Renal cortex interstitium (tissue), 11 donors: Measurements from ENCODE around the gene SYT2. TPM values are rescaled to one million over a fixed set of nuclear protein-coding genes. Genes with fewer than 3 reads are reported as not detected.

Source experiments
- DNase-seq, 11 donors: peaks; one replicate each; pipeline ENCODE4 v3.0.0-alpha.2; 2013; ENCODE audit warnings: low read depth in 9 of 11, low spot score in 4 of 11; ENCODE audit errors: extremely low read depth in 1 of 11
- polyA plus RNA-seq, 3 donors: library from polyadenylated mRNA; unstranded; fragments of 120-200 nt; gene quantifications; one replicate each; pipeline ENCODE4 v1.2.1, GENCODE V29; 2013; ENCODE audit not compliant: insufficient read length in 3 of 3

The SYT2 gene
- polyA plus RNA-seq, 3 donors, result 1.5 to 3.5 (median 2.9) TPM

DNA sequence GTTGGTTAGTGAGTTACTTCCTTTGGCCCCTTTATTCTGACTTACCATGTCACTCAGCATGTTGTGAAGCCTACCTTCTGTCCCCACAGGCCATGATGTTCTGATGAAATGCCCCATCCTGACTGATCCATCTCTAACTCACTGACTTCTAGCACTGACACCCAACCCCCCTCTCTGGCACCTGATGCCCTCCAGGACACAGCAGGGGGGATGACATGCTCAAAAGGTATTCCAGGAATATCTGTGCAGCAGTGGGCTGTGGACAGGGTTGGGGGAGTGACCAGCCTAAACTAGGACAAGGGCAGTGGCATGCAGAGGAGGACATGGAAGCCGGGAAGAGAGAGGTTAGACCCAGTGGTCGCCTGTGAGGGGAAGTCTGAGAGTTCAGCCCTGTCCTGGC, 25.5 kb downstream of the SYT2 start:
- no peak for DNase-seq

GRCh38 chr1:202683029-202683428, 27.2 kb downstream of the SYT2 start:
- no peak for DNase-seq

DNA sequence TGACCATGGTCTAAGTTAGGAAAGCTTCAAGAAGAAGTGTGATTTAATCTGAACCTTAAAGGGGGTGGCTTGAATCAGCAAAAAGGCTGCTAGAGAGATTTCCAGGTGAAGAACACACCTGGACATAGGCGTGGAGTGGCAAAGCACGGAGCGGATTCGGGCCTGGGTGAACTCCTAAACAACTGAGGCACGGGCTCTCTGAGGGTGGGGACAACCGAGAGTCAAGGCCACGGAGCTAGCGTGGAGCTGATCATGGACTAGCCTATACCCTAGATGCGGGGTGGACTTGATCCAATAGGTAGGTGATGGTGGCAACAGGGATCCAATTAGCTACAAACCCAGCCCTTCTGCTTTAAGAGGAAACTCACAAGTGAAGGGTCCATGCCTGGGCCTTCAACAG, 27.8 kb downstream of the SYT2 start:
- no peak for DNase-seq

DNA sequence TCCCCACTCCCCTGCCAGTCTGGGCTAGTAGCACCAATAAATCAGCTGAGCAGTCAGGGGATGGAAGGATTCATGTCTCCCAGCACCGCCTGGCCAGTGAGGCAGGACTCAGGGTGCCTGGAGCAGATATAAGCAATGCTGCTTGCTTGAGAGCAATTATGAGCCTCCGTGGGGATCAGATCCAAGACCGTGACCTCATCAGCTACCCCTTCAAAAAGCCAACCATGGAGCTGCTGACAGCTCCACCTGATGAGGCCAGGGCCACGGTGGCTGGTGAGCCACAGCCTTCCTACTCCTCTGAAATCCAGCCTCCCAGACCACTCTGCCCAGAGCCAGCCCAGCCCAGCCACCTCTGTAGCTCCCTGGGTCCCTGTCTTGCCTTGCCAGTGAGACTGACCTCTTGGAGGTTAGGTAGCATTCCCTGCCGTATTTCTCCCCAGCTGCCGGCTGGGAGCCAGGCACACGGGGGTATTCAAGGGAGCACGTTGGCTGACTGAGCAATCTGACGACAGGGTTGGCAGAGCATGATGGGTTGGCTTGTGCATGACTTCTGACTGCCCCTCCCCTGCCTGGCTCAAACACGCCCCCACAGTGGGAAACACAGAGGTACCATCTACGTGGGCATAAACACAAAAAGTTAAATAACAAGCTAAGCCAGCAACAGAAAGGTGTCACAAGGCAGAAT, 28.4 kb downstream of the SYT2 start:
- DNase-seq, result no peak

DNA sequence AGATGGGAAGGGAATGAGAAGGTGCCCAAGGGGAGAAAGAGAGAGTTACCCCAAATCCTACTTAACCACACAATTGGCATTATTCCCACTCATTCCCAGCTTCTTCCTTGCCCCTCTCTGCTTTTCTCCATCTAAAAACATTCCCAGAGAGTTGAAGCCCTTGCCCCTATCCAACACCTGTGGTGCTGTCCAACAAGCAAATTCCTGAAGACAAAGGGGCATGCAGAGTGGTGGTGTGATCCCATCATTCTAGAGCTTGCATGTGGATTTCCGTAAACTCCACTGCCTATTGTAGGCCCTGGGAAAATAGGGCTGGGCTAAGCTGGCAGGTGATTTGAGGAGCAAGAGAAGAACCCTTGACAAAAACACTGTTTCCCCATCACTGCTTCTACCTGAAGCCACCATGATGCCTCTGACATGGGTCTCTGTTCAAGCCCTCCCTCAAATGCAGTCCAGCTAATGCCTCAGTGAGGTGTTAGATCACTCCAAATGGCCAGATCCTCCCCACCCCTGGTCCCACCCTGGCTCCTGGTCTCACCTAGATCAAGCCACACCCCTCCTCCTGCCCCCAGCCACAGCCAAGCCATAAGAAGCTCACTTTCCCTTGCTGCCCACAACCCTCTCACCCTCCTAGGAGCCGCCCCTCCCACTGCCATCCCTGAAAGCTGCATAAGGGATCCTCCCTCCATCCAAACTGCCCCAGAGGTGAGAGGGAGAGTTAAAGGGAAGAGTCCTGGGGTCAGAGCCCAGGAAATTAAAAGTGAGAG, 29.5 kb downstream of the SYT2 start:
- DNase-seq, result peak in 5 of 11 donors; percentile 18 to 34 (median 27)

DNA sequence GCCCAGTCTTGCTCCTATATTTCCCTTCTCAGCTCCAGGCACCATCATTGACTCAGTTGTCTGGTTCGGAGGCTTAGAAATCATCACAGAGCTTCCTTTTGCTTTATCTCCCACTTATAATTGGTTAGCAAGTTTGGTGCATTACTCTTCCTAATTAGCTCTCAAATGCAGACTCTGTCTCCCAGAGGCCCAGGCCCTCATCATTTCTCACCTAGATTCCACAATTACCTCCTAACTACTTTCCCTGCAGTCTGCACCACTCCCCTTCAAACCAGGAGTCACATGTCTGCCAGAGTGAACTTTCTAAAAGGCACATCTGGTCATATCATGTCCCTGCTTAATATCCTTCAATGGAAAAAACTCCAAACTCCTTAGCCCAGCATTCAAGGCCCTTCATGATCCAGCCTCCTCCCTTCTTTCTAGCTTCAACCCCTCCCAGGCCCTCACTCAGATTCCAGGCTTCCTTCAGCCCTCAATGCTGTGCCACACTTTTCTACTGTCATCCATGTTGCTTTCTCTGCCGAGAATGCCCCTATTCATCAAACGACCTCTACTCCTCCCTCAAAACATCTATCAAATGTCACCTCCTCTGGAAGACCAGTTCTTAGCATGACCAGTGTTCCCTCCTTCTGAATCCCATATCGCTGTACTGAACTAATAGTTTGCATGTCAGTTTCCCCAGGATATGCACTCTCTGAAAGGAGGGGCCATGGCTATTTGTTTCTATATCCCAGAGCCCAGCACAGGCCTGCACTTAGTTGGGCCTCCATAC, 30.7 kb downstream of the SYT2 start:
- no peak for DNase-seq

GRCh38 chr1:202677433-202677832, 32.8 kb downstream of the SYT2 start:
- DNase-seq, result no peak

- DNase-seq, result no peak
These were observed 36.7 kb downstream of the SYT2 start for GRCh38 chr1:202673531-202673930.

DNA sequence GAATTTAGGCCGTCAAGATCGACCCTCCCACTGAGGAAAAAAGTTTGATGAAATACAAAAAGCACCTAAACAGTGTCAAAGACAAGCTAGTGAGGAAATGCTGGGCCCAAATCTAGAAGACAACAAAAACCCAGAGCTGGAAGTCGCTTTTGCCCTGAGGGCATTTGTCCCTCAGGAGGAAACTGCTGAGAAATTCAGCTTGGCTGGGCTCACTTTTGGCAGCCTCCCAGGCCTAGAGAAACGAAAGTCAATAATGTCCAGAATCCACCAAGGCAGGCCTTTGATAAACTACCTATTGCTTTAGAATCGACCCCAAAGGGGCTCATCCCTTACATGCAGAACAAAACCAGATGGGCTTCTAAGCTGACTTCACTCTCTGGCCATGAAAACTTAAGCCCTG, 38.9 kb downstream of the SYT2 start:
- DNase-seq, result no peak

DNA sequence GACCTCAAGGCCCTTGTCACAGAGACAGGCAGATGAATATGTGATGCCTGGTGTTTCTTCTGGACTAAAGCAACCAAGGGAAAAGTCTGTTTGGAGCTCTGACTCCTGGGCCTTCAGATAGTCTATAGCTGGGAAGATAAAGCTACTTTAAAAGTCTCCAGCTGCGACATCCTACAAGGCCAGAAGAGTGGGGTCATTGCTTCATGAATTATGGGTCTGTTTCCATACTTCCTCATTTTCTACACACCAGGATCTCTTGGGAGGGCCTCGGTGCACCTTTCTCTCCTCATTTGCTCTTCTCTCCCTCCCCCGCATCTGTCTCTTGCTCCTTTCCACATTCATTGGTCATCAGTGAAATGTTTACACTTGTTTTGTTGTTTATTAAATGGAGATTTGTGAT, 44.8 kb downstream of the SYT2 start:
- DNase-seq, result no peak

DNA sequence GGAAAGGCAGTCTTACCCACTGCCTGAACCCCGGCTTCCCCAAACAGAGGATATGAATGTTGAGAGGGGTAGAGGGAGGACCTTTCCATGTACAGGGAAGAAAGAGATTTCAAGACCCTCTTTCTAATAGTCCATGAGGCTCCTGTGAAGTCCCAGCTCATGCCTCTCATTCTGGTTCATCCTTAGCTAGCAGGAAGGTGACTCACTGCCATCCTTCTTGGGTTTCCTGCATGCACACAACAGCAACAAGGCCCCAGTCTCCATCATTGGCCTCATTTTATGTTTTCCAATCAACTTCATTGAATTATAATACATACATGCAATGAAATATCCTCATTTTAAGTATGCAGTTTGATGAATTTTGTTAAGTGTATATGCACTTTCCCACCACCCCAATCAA, 46.2 kb downstream of the SYT2 start:
- DNase-seq, result no peak

DNA sequence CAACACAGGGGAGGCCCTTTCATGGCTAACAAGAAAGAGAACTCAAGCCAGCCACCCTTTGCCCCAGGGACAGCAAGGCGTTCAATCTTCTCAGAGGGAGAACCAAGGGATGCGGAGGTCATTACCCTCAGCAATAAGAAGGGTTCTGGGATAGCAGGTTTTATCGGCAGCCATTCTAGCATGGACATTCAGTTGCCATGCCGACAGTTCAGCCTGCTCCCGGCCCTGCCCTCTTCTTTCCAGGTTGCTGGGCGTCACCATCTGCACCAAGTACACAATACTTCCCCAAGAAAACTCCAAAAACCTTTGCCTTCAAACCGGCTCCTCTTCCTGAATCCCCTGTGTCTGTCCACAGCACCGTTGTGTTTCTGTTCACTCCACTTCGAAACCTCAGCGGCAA, 47.1 kb downstream of the SYT2 start:
- no peak for DNase-seq

GRCh38 chr1:202662081-202662480, 48.2 kb downstream of the SYT2 start:
- DNase-seq, result no peak

- no peak for DNase-seq
These were observed 49.0 kb downstream of the SYT2 start for GRCh38 chr1:202661136-202661845.

DNA sequence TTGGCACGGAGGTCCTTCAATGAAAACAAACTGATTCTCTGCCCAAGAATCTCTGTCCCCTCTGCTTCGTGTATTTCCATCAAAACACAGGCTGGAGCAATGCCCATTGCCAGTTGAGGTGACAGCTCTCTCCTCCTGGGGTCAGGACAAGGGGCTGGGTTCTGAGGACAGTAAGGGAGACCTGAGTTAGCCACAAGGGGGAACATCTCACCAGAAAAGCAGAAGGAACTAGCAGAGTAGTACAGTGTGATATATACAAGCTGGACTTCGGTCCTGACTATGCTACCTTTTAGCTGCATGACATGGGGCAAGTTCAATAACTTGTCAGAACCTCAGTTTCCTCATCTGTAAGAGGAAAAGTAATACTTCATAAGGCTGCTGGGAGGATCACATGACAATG, 50.3 kb downstream of the SYT2 start:
- no peak for DNase-seq

GRCh38 chr1:202659541-202659940, 50.7 kb downstream of the SYT2 start:
- DNase-seq, result no peak

DNA sequence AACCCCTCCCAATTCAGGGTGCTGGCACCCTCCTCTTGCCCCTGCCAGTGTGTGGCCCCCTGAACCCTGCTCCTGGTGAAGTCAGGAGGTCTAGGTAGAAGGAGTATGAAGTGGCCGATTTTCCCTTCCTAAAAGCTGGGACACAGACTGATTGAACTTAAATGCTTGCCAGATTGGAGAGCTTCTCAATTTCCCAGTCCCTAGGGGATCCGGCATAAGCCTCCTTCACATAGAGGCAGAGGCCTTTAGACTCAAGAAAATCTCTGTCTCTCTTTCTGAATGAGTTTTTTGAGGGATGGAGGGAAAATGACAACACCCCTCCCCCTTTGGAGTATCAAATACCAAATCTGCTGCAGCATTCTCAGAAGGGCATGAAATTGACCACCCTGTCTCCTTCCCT, 51.5 kb downstream of the SYT2 start:
- DNase-seq, result no peak

DNA sequence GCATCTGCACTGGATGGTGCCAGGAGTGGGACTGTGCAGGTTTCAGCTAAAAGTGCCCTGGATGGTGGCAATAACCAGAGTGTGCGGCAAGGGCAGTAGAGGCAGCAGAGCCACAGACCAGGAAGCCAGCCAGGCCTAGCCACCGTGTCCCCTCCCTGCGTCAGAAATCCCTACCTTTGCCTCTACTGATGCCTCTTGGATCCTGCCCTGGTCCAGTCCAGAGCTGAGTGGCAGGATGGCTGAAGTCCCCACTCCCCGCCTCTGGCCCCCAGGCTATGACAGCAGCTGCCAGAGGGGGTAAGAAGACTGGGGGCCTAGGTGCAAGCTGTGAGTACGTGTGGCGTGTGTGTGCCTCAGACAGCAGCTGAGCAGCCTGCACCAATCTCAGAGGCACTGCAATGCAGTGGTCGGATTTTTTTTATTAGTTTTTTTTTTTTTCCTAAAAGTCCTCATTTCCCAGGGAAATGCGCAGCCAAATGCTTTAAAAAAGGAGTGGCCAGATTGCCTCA, 51.9 kb downstream of the SYT2 start:
- DNase-seq, result no peak

GRCh38 chr1:202656951-202657646, 53.2 kb downstream of the SYT2 start:
- DNase-seq, result peak in 6 of 11 donors; percentile 25 to 47 (median 42)
